Renal pelvis (tissue), 4 donors: ENCODE data around the gene DR1. TPM values are rescaled to one million over a fixed set of nuclear protein-coding genes. Genes with fewer than 3 reads are reported as not detected.
"Not testable (repeated sequence)": the region's sequence is repeated elsewhere in the genome, so short reads cannot be mapped to it uniquely, and the experiment has no call there.

Source experiments
- DNase-seq: peaks from one replicate; pipeline ENCODE4 v3.0.0-alpha.2; 2013
- polyA plus RNA-seq, 3 donors: library from polyadenylated mRNA; unstranded; fragments of 120-200 nt; gene quantifications; one replicate each; pipeline ENCODE4 v1.2.1, GENCODE V29; 2013; ENCODE audit not compliant: insufficient read length in 3 of 3

Gene DR1
- polyA plus RNA-seq, 3 donors = 51.8 to 58.5 (median 58.0) TPM

- DNase-seq = no peak
These were observed 20.1 kb downstream of the DR1 start for GRCh38 chr1:93365813-93366212.

DNA sequence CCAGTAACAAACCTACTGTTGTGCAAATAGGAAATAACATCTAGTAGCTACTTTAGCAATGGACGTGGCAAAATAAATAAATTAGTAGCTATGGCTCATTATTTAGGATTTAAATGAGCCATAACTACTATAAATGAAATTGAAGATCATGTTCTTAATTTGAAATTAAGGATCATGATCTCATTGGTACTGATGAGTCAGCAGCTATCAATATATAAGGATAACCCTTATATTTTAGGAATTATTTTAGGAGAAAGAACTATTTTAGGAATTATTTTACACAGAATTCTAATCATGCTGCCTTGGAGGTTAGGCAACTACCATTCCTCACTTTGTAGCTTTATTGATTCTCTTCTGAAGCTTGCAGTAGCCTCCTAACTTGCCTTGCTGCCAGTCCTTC lies 24.0 kb downstream of the DR1 start:
- no peak for DNase-seq

GRCh38 chr1:93374334-93375106 lies 28.8 kb downstream of the DR1 start:
- DNase-seq = no peak

DNA sequence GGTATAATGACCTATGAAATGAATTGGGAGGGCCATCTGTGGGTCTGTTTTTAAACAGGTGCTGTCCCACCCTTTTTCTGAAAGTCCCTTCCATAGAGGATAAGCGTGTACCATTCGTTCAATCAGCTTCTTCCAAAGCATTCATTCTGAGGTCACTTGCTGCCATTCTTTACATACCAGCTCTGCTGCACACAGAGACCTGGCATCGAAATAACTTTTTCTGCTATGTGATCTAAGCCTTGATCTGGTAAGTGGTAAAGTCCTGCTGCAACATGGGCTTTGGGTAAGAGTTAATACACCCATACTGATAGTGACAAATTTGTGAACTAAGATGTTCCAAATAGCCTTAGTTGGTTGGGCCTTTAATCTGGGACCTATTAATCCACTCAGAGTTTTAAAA lies 38.9 kb downstream of the DR1 start:
- no peak for DNase-seq

GRCh38 chr1:93386268-93386667 lies 40.6 kb downstream of the DR1 start:
- DNase-seq = not testable (repeated sequence)

DNA sequence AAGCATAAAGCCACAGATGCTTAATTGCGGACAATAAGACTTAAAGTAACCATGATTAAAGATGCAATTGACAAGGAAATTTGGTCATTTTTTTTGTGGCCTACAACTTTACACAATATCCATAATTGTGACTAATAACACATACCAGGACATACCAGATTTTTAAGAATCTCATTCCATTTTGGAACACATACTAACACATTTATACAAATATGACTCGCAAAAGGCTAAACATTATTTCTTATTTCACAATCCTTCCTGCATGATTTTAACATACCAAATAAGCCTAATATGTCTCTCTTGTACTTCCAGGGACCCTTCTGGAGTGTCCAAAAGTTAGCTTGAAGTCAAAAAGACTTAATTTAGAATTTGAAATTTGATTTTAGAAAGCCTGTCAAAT lies 48.8 kb downstream of the DR1 start:
- DNase-seq = no peak

GRCh38 chr1:93395195-93395594 lies 49.5 kb downstream of the DR1 start:
- no peak for DNase-seq

DNA sequence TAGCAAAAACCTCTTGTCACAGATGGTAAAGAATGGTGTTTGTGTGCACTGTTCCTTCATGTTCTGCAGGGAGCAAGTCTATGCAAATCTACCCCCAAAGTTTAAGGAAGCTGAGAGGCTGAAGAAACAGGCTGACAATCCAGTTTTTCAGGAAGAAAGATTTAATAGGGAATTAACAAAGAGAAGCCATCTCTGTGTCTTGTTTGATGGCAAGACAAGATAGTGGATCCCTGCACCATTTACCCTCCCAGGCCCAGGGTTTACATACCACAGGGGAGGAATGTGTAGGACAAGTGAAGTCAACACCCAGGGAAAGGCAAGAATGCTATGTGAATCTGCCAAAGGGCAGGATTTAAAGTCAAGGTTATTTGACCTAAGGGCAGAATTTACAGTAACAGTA lies 54.1 kb downstream of the DR1 start:
- no peak for DNase-seq

DNA sequence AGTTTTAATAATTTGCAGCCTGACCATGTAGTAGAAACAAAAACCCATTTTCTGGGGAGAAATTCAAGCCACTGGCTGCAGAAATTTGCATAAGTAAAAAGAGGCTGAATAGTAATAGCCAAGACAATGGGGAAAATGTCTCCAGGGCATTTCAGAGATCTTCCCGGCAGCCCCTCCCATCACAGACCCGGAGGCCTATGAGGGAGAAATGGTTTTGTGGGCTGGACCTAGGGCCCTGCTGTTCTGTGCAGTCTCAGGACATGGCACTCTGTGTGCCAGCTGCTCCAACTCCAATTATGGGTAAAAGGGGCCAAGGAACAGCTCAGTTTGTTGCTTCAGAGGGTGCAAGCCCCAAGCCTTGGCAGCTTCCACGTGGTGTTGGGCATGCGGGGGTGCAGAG lies 62.5 kb downstream of the DR1 start:
- no peak for DNase-seq

DNA sequence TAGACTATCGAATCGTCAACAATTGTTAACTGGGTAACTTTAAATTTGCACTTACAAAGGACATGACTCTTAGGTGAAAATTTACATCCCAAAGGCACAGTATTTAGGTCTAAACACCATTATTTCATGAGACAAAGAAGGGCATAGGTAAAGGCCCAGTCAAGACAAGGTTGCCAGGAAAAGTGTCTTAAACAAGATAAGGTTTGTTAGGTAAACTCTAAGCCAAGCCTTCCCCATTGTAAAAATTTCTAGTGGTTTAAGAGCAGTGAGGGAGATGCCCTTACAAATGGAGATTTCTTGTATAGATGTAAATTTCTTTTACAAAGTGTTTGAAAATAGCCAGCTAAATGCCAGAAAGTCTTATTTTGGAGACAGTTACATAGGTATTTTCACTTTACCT lies 65.3 kb downstream of the DR1 start:
- DNase-seq = no peak

GRCh38 chr1:93414749-93415148 lies 69.0 kb downstream of the DR1 start:
- no peak for DNase-seq

DNA sequence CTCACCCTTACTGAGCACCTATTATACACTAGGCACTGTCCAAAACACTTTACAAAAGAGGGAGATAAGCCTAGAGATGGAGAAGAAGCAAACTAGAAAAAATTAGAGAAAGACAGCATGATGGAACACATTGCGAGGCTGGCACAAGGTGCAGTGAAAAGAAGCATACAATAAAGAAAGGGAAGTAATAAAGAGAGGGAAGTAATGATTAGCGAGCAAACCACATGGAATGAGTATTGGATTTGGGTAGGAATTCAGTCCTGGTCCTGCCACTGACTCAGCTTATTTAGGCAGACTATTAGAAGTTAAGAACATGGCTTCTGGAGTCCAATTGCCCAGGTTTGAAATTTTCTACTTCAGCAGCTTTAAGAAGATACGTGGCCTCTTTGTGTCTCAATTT lies 69.6 kb downstream of the DR1 start:
- DNase-seq = no peak

DNA sequence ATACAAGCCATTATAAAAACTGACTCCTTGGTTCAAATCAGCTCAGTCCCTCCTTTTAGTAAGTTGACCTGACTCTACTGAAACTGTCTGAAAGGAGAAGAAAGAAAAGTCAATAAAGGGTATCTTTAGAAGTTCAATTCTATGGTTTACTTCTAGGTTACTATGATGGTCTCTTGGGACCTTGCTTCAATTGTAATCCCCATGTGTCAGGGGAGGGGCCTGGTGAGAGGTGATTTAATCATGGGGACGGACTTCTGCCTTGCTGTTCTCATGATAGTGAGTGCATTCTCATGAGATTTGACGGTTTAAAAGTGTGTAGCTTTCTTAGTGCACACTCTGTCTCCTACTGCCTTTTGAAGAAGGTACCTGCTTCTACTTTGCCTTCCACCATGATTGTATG lies 70.5 kb downstream of the DR1 start:
- no peak for DNase-seq

Other genes with a start within 250 kb of the DR1 start
- 10 to 100 TPM; 76.7 to 99.9 (median 77.9) TPM for gene TMED5, start 165.5 kb upstream of the DR1 start, polyA plus RNA-seq
- 10 to 100 TPM in 2 of 3 donors, 1 to 10 TPM in 1; 8.0 to 12.8 (median 10.9) TPM for gene CCDC18, start 165.2 kb upstream of the DR1 start, polyA plus RNA-seq
- 100 to 1,000 TPM; 101 to 125 (median 108) TPM for gene FNBP1L, start 102.2 kb downstream of the DR1 start, polyA plus RNA-seq